Activated CD4-positive, alpha-beta T cell treated with anti-CD3 and anti-CD28 coated beads for 24 hours (primary cell): ENCODE results near the gene TM4SF4.

Source experiments
- DNase-seq, 2 donors: peaks; one replicate each; pipeline ENCODE4 v3.0.0-alpha.2; 2020; ENCODE audit warnings: low read depth in 2 of 2

Gene TM4SF4

DNA sequence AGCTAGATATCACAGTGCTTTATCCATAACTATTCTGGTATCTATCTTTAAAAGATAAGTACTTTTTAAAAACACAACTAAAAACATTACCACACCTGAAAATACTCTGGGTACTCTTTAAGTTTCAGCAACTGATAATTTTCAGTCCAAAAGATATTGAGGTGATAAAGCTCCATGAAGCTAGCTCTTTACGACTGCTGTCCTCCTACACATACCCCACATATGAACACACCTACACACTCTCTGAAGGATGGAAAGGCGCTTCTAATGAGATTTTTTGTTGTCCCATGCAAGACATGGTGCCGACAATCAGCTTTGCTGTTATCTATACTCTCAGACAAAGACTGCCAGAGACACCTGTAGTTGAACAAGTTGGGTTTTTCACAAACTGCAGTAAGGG lies 19.1 kb upstream of the TM4SF4 start:
- DNase-seq, result no peak

DNA sequence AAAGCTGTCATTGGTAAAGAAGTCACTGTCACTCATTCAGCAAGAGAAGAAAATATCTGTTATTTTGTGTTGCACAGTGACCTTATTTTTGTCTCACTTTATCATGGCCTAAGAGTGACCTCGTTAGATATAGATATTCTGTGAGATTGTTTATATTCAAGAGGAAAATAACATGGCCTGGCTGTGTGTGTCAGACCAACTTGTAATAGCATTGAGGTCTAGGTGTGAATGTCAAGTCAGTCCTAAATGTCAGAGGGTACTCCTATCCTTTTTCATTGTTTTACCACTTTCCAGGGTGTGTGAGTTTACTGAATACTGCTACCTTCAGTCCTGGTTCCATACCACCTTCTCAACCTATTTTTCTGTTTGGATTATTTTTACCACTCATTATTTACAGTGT lies 18.5 kb upstream of the TM4SF4 start:
- DNase-seq, result no peak

DNA sequence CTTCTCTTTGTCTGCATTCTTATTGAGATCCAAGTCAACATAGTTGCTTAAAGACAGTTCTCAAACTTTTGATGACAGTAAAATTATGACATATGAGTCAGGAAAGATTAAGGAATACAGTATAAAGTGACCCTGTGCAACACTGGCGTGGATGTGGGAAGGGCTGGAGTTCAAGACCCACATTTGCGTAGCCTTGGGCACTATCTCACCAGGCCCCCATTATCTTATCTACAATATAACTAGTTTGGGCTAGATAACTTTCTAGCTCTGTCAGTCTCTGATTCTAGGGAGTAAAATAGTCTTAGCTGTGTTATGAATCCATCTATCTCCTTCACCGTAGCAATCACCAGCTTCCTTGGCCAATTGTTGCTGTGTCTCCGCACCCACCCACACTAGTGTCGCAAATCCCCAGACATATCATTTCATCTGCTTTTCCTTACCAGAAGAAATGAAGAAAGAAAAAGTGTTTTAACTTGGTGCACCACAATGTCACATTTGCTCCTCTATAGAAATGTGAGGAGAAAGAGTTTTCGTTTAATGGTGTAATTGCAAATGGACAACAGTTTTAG lies 14.9 kb upstream of the TM4SF4 start:
- DNase-seq, result no peak

DNA sequence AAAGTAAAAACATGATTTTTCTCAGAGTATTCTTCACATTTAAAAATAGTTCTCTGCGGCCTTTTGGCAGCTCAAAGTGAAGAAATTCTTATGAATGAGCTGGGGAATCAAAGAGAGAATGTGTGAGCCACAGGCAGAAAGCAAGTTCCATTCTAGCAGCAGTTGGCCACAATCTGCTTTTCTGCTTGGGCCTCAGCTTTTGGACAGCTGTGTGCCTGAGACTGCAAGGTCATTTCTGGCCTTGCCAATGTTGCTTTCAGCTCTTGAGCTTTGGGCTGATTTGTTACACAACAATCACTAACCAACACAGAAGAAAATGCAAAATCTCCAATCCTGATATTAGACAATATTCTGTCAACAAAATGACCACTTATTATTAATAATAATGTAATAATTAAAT lies 14.4 kb upstream of the TM4SF4 start:
- DNase-seq, result no peak

DNA sequence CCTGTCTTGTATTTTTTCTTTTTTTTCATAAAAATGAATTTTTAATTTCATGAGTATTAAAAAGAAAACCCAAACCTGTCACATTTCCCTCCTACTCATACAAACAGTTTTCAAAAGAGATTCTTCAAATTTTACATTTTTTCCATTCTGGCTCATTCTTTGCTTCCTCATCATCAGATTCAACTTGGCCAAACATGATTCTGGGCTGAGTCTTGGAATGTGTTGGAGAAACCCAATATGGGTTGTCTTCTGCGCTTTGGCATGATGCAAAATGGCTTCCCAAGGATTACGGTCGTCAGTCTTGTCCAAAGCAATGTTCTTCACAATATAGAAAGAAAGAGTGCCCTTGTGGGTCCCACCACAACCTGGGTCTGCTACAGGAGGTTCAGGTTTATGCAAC lies 12.4 kb upstream of the TM4SF4 start:
- DNase-seq, result no peak

DNA sequence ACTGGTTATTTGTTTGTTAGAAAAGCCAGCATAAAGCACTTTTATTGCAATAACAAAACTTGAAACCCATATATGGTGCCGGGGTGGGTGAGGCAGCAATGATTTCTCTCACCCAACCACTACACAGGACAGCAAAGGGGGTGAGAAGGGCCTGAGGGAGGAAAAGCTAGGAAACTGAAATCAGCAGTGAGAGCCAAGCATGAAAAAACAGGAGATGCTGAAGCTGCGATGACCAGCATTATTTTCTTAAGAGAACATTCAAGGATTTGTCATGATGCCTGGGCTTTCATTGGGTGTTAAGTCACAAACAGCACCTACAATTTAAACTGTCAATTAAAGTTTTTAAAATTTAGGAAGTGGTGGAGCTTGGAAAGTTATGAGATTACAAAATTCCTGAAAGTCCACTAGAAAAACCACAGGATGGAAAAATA lies 11.9 kb upstream of the TM4SF4 start:
- DNase-seq, result no peak

DNA sequence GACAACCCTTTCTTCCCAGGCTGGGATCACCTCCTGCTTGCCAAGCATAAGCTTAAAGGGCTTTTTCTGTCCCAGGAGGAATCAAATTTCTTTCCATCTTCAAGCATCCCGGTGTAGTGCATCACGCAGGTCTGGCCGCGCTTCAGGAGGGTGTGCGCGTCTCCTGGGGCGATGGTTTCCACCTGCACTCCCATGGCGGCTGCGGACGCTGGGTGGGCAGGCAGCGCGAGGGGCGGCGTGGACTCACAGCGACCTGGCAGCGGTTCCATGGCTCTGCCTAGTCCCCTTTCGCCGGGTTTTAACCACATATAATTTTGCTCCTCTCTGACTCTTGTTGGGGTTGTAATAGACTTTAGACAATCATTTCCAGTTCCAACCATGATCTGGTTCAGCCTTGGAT lies 10.6 kb upstream of the TM4SF4 start:
- no peak for DNase-seq

DNA sequence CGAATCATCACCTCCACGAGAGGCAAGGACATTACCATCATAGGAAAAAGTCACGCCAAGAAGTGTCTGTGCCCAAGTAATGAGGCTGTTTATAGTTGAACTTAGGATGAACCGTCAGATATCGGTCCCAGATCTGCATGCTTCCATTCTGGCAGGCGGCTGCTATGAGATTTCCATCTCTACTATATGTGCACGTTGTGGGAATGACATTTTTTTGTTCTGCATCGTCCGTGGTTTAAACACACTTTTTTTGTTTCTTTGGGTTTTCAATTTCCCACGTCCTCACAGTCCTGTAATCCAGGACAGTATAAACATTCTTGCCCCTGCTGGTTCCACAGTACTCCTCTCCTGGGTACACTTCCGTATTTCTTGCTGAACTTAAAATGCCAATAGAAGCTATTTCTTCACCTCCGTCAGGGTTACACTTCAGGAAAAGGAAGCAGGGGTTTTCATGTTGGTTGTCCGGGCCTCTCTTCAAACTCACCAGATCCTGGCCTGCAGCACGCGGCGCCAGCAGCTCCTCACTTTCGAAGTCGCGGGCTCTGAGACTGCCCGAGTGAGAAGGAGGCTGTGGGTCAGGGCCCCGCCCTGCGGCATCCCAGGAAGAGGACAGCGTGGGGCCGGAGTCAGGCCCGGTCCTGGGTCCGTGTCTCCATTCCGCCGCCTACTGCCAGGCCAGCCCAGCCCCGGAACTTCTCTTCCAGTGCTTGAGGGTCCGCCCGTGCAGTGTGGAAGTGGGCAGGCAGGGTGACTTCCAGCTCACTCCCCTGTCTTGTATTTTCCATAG lies 9.8 kb upstream of the TM4SF4 start:
- DNase-seq, result no peak

DNA sequence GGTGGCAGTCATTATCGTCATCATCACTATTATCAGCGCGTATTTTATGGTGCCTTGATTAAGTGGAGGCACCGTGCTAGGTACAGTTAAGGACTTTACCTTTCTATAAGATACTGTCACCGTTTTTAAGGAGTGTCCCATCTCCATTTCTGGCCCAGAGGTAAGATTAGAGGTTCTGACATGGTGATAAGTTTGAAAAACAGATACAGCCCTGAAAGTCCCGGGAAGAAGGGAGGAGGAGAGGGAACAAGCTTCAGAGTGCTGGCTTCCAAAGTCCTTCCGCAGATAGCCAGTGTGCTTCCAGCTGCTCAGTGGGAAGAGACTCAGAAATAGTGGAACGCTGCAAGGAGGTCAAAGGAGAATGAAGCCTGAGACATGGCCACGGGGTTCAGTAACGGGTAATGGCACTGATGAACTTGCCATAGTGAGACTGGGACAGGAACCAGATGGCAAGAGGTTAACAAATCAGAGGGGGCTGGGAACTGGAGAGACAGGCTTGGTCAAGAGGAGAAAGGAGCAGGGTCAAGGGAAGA lies 9.1 kb upstream of the TM4SF4 start:
- DNase-seq, result no peak

DNA sequence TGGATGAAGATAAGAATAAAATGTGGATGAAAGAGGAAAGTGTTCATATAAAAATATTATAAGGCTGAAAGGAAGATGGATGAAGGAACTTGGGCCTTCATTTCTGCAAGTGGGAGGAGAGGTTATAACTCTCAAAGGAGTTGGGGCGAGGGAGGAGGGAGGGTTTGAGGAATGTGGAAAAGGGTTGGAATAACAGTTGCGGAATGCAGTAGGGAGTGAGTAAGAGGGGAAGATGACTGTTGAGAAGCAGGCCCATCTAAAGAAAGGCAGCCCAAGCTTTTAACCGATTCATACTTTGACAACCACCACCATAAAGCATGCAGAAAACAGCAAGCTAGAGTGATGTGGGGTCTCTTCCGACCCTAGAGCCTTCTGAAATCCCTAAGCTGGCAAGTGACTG lies 8.3 kb upstream of the TM4SF4 start:
- no peak for DNase-seq

DNA sequence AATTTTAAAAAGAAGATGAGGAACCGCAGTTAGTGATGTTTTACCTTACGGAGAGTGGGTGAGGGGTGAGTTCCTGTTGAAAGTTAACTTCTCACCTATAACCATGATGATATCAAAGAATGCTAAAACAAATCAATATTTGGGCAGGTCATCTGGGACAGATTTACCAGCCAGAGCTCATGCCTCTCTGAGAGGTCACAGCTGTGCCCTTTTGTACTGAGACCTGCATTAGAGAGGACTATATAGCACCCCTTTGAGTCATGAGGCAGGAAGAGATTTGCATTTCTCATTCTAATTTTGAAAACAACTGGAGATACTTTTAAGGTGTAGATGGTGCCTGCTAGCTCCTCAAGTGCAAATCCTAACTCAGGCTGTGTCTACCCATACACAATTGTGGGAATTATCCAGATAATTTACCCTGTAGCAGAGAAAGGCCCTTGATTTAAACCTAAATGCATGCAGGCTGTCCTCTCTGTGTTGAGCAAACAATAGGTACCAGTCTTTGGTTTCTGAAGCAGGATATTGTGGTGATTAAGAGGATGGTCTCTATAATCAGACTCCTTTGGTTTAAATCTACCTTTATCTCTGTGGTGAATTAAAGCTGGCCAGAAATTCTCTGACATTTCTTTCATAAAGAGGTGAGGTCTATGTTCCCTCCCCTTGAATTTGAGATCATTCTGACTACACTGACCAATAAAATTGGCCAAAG lies 5.8 kb upstream of the TM4SF4 start:
- no peak for DNase-seq

DNA sequence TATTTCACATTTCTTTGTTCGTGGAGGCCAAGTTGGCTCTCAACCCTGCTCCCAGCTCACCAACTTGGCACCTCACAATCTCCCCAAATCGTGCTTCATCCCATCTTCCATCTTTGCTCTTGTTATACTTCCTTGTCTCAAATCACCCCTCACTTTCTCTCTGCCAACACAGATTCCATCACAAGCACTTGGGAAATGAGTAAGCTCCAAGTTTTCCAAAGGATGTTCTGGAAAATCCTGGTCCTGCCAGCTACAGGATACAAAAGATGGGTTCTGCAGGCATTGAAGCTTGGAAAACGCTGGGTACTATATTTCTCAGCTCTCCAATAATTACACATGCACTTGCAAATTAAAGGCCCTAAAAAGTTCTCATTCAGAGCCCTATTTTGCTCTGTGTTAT lies 4.1 kb upstream of the TM4SF4 start:
- no peak for DNase-seq

DNA sequence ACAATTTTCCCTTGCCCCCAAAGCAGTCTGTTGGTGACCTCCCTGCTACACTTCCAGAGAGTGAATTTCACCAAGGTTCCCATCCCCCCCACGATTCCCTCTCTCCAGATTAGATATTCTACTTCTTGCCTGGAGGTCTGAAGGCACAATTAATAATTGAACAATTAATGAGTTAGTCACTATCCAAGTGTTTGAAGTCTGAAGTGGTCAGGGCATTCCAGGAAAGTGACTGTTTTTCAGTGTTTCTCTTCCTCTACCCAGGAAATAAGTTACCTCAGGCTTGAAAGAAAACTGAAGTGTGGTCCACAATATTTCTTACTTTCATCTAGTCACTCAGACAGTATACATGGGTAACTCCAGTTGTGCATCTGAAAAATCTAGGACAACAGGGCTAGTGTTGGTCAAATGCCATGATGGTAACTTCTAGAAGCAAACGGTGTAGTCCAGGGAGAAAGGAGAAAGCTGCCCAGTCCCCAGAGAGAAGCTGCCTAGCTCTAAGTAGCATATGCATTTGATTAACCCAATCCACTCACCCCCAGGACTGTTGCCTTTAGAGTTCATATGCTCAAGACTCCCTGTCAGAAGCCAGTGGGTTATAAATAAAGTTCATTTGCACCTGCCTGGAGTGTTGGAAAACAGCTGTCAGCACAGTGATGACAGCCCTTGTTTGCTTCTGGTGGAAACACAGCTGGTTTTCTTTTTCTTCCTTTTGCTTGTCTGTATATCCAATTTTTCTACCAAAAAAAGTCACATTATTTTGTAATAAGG lies 2.3 kb upstream of the TM4SF4 start:
- no peak for DNase-seq

DNA sequence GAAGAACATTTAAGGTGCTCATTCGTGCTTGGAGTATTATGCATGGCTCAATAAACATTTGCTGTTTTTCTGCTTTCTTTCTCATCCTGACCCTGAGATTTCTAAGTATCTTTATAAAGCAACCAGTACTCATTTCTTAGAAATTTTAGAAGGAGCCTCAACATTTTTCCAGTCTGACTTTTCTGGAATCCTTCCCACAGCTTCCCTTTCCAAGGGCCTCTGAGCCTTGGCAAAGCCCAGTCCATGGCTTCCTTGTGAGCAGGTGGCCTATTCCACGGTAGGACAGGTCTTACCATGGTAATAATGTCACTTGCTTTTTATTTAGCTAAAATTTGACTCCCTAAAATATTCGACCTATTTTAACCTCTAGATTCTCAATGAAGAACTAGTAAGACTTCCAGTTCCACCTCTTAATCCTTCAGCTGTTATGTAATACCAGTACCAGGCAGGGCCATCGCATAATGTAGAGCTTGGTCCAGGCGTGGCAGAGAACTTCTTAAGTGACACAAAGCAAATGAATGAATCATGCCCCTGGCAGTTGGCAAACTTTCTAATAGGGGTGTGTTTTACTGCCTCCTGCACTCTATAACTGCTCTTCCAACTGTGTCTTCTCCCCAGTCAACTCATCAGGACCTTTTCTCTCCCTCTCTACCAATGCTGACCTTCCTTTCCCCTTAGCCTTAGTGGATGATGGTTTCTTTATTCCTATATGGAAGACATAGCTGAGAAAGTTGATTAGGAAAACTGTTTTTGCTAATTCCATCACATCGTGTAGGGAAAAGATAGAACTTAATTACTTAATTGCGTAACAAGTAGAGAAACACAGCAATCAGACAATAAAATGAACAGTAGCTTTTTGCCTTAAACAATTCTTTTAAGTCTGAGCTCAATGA lies 894 bp upstream of the TM4SF4 start:
- DNase-seq, result no peak

DNA sequence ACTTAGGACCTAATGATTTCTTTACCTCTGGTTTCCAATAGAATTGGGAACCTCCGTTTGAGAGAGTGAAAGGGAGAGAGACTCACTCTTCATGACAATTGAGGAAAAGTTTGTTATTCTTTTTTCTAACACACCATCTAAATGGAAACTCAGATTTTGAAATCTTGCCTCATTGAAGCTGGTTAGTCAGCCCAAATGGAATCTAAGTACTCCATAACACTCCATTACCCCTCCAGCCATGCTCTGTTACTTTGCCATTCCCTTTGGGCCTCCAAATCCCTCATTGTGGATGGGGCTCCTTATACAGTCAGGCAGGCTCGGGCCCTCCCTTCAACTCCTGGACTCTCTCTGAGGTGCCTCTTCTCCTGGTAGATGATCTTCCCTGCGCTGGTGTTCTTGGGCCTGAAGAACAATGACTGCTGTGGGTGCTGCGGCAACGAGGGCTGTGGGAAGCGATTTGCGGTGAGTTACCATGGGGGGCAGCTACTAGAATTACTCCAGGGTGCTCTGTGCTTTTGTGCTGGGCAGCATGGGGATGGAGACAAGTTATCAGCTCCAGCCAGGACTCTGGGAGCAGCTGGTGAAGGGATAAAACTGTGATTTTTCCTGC lies 1.1 kb downstream of the TM4SF4 start:
- no peak for DNase-seq

DNA sequence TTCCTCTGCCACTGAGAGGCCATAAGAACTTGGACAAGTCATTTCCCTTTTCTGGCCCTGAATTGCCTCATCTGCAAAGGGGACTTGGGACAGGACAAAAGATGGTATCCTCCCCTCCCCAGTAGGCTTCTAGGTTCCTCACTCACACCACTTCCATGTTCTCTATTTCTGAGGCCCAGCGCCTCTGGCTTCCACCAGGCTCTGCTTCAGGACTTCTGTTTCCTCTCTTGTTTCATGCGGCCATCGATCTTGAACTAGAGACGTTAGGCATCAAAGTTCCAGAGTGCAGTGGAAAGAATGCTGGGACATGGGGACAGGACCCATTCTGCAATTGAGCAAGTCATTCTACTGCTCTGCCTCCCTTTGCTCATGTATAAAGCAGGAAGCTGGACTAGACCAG lies 1.7 kb downstream of the TM4SF4 start:
- DNase-seq, result no peak

DNA sequence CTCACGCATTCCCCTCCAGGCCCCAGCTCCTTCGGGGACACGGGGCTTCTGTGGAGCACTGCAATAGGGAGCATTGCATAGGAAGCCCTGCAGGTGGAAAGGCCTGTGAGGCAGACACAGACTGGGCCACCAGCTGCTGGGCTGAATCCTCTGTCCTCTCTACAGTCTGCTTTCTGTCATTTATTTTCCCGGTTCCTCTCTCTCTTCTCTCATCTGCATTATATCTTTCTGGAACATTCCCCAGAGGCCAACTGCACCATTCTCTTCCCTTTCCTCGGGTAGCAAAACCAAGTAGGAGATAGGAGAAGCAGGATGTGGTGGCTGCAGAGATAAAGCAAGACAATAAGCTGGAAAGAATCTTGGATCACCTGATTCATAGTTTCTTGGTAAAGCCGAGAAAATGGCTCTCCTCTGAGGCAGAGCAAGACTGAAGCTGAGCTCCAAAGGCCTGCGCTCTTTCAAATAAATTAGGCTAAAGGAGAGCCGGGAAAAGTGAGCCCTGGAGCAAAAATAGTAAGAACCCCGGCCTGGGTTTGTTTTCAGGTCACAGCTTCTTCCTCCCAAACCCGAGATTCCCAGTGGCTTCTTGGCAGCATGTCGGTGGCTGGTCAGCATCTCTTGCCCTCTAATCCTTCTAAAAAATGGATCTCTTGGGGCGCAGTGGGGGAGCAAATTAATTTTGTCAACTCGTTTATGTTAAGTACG lies 5.3 kb downstream of the TM4SF4 start:
- DNase-seq, result no peak

DNA sequence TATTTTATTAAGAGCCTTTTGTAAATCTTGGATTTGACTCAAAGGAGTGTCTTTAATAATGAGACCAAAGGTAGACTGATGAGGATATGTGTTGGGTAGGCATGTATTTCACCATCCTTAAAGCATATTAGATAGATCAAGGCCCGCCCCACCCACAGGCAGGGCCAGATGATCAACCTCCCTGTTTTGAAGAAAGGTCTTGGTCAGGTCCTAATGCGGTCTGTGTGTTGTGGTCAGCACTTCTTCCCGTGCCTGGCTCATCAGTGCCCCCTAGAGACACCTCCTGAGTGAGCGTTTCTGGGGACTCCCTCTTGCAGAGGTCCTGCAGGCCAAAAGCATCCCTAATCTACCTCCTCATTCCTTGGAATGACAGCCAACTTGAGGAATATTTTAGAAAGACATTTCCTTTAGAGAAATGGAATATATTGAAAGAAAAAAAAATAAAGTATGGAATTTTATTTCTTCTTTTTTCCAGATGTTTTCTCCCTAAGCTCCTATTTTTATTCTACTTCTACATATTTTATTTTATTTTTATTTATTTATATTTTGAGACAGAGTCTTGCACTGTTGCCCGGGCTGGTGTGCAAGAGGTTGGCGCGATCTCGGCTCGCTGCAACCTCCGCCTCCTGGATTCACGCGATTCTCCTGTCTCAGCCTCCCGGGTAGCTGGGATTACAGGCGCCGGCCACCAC lies 6.0 kb downstream of the TM4SF4 start:
- DNase-seq, result peak; percentile 5 to 15

DNA sequence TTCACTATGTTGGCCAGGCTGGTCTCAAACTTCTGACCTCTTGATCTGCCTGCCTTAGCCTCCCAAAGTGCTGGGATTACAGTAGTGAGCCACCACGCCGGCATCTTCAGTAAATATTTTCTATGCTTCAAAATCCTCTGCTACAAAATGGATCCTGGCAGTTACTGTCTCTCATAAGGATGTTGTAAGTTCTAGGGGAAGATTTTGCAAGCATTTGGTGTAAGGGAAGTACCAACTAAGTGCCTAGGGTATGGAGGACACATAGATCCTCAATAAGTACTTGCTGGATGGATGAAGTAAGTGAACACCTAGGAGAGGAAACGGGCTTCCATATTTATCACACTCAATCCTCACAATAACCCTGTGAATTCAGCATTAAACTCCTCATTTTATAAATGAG lies 6.6 kb downstream of the TM4SF4 start:
- no peak for DNase-seq
